Smooth muscle cell of the coronary artery (primary cell): ENCODE data around the gene PRRT4. TPM values are rescaled to one million over a fixed set of nuclear protein-coding genes. Genes with fewer than 3 reads are reported as not detected.

Source experiments
- total RNA-seq: library from RNA; depleted of rRNA; stranded (reverse); fragments of >200 nt; gene quantifications from 2 replicates; pipeline ENCODE4 v1.2.3, GENCODE V29; 2014; ENCODE audit warnings: low replicate concordance

Gene PRRT4
- total RNA-seq = not detected in 2 replicates

GRCh38 chr7:128361411-128362379, at the start of gene PRRT4:
Gene PRRT4, minus strand, starts transcription at chr7:128361690.

GRCh38 chr7:128409596-128410450, 48.3 kb upstream of the PRRT4 start, which contains the start of gene IMPDH1:
Gene IMPDH1, minus strand, starts transcription at chr7:128409982. Its CDS starts 81 bp downstream, at chr7:128409901.

GRCh38 chr7:128343554-128344430, 17.7 kb downstream of the PRRT4 start, which contains the start of gene RBM28:
Gene RBM28, minus strand, starts transcription at chr7:128343908. Its CDS starts 115 bp downstream, at chr7:128343793.

Other genes with a start within 250 kb of the PRRT4 start
- 0.94 TPM in 1 of 2 replicates, not detected in the other for gene LEP, start 120.4 kb downstream of the PRRT4 start, total RNA-seq
- gene RBM28, start 17.8 kb downstream of the PRRT4 start, total RNA-seq = 14.2 and 18.0 TPM in 2 replicates
- 61.1 and 63.5 TPM in 2 replicates for gene IMPDH1, start 48.3 kb upstream of the PRRT4 start, total RNA-seq
- 10.2 and 18.5 TPM in 2 replicates for gene HILPDA, start 94.2 kb upstream of the PRRT4 start, total RNA-seq
- gene METTL2B, start 115.1 kb upstream of the PRRT4 start, total RNA-seq = 12.1 and 30.6 TPM in 2 replicates